ENCODE measurements around the gene SCN11A.

DNA sequence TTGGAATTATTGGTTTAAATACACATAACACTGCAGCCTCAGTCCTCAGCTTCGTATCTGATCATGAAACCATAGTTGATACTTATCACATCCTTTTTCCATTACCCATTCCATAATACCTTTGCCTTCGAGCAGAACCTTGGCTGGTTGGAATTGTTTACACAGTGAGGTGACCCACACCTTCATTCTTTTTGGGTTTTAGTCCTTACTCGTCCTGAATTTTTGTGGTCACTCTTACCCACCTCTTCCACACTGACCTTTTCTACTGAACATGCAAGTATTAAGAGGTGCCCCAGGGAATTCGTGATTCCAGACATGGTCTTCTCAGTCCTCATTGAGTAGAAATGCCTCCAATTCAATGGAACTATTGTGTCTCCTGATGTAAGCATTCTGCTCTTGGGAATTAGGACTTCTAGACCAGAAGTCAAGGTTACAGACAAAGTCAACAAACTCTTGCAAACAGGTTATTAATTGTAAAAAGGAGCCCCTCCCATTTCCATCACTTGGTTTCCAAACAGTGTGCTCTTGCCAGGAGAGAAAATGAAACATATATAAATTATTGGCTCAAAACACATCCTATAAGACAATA is 37.7 kb downstream of the SCN11A start:
- TF ChIP-seq POLR2A (conservative IDR thresholded peaks at IDR 0.05) (no peak), YY1 (IDR thresholded peaks at IDR 0.05; ENCODE audit: borderline replicate concordance in 1 of 3, control insufficient read depth in 1 of 3, extremely low read depth in 1 of 3, insufficient read depth in 3 of 3, insufficient read length in 1 of 3, insufficient replicate concordance in 2 of 3, low read depth in 1 of 3, low read length in 2 of 3) (no peak), HNRNPK (IDR thresholded peaks at IDR 0.05; ENCODE audit: low read depth, low read length, poor library complexity, severe bottlenecking) (no peak)
